Measurements from ENCODE around the gene ARL15.

The ARL15 gene

GRCh38 chr5:54315736-54316528, 5.6 kb upstream of the ARL15 start:
- in situ Hi-C loops (cut with MboI; ENCODE audit: low sequenced_read_pairs) = no loop called here

GRCh38 chr5:54313311-54314270, 3.2 kb upstream of the ARL15 start:
- in situ Hi-C loops (cut with MboI; ENCODE audit: low sequenced_read_pairs) = no loop called here

GRCh38 chr5:54312499-54312898, 2.1 kb upstream of the ARL15 start:
- in situ Hi-C loops (cut with MboI; ENCODE audit: low sequenced_read_pairs) = no loop called here

GRCh38 chr5:54311176-54311677, 854 bp upstream of the ARL15 start:
- in situ Hi-C loops (cut with MboI; ENCODE audit: low sequenced_read_pairs) = no loop called here

GRCh38 chr5:54309691-54310432, 511 bp downstream of the ARL15 start:
- in situ Hi-C loops (cut with MboI; ENCODE audit: low sequenced_read_pairs) = no loop called here

- in situ Hi-C loops (cut with MboI; ENCODE audit: low sequenced_read_pairs) = no loop called here
These were observed 1.1 kb downstream of the ARL15 start for GRCh38 chr5:54309276-54309675.

GRCh38 chr5:54307583-54307982, 2.8 kb downstream of the ARL15 start:
- in situ Hi-C loops (cut with MboI; ENCODE audit: low sequenced_read_pairs) = no loop called here

- in situ Hi-C loops (cut with MboI; ENCODE audit: low sequenced_read_pairs) = no loop called here
These were observed 3.5 kb downstream of the ARL15 start for GRCh38 chr5:54306893-54307292.

- in situ Hi-C loops (cut with MboI; ENCODE audit: low sequenced_read_pairs) = no loop called here
These were observed 4.6 kb downstream of the ARL15 start for GRCh38 chr5:54305737-54306136.

- in situ Hi-C loops (cut with MboI; ENCODE audit: low sequenced_read_pairs) = no loop called here
These were observed 6.3 kb downstream of the ARL15 start for GRCh38 chr5:54304040-54304439.

- in situ Hi-C loops (cut with MboI; ENCODE audit: low sequenced_read_pairs) = no loop called here
These were observed 8.1 kb downstream of the ARL15 start for GRCh38 chr5:54302267-54302687.

- in situ Hi-C loops (cut with MboI; ENCODE audit: low sequenced_read_pairs) = no loop called here
These were observed 8.5 kb downstream of the ARL15 start for GRCh38 chr5:54301849-54302248.

- in situ Hi-C loops (cut with MboI; ENCODE audit: low sequenced_read_pairs) = no loop called here
These were observed 9.2 kb downstream of the ARL15 start for GRCh38 chr5:54301220-54301619.

GRCh38 chr5:54298947-54299346, 11.4 kb downstream of the ARL15 start:
- in situ Hi-C loops (cut with MboI; ENCODE audit: low sequenced_read_pairs) = no loop called here

- in situ Hi-C loops (cut with MboI; ENCODE audit: low sequenced_read_pairs) = no loop called here
These were observed 14.0 kb downstream of the ARL15 start for GRCh38 chr5:54296386-54296785.

- in situ Hi-C loops (cut with MboI; ENCODE audit: low sequenced_read_pairs) = no loop called here
These were observed 14.6 kb downstream of the ARL15 start for GRCh38 chr5:54295651-54296276.

- in situ Hi-C loops (cut with MboI; ENCODE audit: low sequenced_read_pairs) = no loop called here
These were observed 16.2 kb downstream of the ARL15 start for GRCh38 chr5:54294097-54294667.

- in situ Hi-C loops (cut with MboI; ENCODE audit: low sequenced_read_pairs) = no loop called here
These were observed 17.5 kb downstream of the ARL15 start for GRCh38 chr5:54292866-54293265.

- in situ Hi-C loops (cut with MboI; ENCODE audit: low sequenced_read_pairs) = no loop called here
These were observed 18.9 kb downstream of the ARL15 start for GRCh38 chr5:54291498-54291897.

- in situ Hi-C loops (cut with MboI; ENCODE audit: low sequenced_read_pairs) = no loop called here
These were observed 20.6 kb downstream of the ARL15 start for GRCh38 chr5:54289769-54290168.

All from HL-60/S4 treated with retinoic acid at 250 ng/mL for 4 days and 3 days (cell line).